ENCODE results near the gene GRM7. TPM values are rescaled to one million over a fixed set of nuclear protein-coding genes. Genes with fewer than 3 reads are reported as not detected.

Gene GRM7
- total RNA-seq, 1 donor from 2014 or later = 9.9 TPM

DNA sequence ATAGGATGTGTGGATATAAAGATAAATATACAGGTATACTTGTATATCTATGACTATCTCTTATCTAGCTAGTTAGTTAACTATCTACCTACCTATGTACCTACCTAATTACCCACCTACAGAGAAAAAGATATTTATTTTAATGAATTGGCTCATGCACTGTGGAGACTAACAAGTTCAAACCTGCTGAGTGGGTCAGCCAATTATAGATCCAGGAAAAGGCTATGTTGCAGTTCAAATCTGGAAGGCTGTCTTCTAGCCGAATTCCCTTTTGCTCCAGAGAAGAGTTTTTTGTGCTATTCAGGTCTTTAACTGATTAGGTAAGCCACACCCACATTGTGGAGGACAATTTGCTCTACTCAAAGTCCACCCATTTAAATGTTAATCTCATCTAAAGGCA lies 335.0 kb downstream of the GRM7 start:
- no peak for DNase-seq (ENCODE audit: extremely low spot score, unreplicated experiment)
- H3K36me3 Mint-ChIP-seq = no peaks in the 10 kb centered on the region
- TF ChIP-seq, protein P1, sequence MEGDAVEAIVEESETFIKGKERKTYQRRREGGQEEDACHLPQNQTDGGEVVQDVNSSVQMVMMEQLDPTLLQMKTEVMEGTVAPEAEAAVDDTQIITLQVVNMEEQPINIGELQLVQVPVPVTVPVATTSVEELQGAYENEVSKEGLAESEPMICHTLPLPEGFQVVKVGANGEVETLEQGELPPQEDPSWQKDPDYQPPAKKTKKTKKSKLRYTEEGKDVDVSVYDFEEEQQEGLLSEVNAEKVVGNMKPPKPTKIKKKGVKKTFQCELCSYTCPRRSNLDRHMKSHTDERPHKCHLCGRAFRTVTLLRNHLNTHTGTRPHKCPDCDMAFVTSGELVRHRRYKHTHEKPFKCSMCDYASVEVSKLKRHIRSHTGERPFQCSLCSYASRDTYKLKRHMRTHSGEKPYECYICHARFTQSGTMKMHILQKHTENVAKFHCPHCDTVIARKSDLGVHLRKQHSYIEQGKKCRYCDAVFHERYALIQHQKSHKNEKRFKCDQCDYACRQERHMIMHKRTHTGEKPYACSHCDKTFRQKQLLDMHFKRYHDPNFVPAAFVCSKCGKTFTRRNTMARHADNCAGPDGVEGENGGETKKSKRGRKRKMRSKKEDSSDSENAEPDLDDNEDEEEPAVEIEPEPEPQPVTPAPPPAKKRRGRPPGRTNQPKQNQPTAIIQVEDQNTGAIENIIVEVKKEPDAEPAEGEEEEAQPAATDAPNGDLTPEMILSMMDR (conservative IDR thresholded peaks at IDR 0.05) = no peak
- no peaks in the 10 kb centered on the region for H3K9me3 Mint-ChIP-seq
- H3K27me3 Mint-ChIP-seq = no peaks in the 10 kb centered on the region
- H3K4me1 Mint-ChIP-seq (ENCODE audit: unreplicated experiment) = no peaks in the 10 kb centered on the region
- H3K4me3 Mint-ChIP-seq = no peak overlapping the region
- H3K27ac Mint-ChIP-seq = no peak overlapping the region

DNA sequence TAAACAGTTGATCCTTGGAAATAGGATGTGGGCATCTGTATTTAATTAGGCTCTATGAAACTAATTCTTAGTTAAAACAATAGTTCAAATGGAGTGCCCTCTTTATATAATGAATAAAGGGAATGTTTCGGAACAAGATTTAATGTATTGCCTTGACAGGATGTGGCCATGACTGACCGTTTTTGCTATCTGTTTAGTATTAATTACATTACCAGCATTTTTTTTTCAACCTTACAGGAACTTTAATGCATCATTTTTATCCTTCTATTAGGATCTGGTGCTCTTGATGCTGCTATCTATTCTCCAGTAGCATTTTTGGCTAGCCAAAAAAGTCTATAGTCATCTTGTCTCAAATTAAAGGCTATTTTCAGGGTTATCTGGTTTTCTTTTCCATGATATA lies 340.9 kb downstream of the GRM7 start:
- DNase-seq (ENCODE audit: extremely low spot score, unreplicated experiment) = no peak
- Mint-ChIP-seq H3K27me3 (no peaks in the 10 kb centered on the region), H3K9me3 (no peaks in the 10 kb centered on the region), H3K27ac (no peak overlapping the region), H3K4me3 (no peak overlapping the region), H3K36me3 (no peaks in the 10 kb centered on the region), H3K4me1 (ENCODE audit: unreplicated experiment) (peaks cover 5% of the 10 kb centered on the region)
- TF ChIP-seq, protein P1 (conservative IDR thresholded peaks at IDR 0.05) = no peak

DNA sequence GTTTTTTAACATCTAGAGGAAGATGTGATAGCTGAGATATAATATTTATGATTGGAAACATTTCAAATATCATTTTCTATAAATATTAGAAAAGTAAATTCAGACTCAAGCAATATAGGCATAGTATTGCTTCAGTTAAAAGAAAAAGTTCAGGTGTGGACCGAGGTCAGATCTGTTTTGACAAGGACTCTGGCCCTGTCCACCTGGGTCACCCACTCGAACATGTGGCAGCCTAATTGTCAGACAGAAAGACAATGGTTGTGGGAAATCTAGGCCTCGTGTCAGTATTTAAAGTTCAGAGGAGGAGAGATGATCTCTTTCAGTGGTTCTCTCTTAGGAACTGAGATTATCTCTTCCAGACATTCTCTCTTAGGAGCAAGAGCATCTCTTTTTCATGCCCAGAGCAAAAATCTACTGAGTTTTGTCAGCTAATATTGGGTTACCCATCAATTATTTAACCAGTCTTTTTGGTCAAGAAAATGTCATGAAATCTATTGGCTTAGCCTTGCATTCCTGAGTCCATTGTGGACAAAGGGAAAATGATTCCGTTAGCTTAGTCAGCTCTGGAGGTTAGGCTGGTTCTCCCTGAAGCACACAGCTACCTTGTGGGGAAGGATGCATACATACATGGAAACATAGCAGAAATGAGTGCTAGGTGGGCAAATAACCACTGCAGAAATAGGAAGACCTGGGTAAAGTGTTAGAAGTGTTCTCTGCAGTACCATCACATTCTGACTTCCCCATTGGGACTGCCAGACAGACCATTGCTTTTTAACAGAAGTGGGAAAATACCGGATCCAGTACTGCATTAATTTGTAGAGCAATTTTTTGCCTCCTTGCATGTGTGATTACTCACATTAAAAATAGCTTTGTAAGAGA lies 343.3 kb downstream of the GRM7 start:
- Mint-ChIP-seq H3K27ac (no peak overlapping the region), H3K36me3 (no peaks in the 10 kb centered on the region), H3K27me3 (no peaks in the 10 kb centered on the region), H3K4me1 (ENCODE audit: unreplicated experiment) (peaks cover 5% of the 10 kb centered on the region), H3K4me3 (no peak overlapping the region), H3K9me3 (no peaks in the 10 kb centered on the region)
- DNase-seq (ENCODE audit: extremely low spot score, unreplicated experiment) = no peak
- TF ChIP-seq, protein P1 (conservative IDR thresholded peaks at IDR 0.05) = no peak

DNA sequence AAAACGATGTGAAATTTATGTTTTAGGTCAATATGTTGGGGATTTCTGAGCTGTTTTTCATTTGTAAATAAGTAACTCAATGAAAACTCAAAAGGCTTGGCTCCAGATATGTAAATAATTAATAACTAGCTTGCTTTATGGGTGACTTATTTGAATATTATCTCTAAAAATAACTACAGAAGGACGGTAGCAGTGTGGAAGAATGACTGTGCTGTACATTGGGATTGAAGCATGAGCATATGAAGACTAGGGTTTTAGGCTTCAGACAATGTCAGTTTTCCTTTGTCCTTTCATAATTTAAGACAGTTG lies 343.9 kb downstream of the GRM7 start:
- no peak for DNase-seq (ENCODE audit: extremely low spot score, unreplicated experiment)
- Mint-ChIP-seq H3K27ac (no peak overlapping the region), H3K4me1 (ENCODE audit: unreplicated experiment) (peaks cover 5% of the 10 kb centered on the region), H3K36me3 (no peaks in the 10 kb centered on the region), H3K27me3 (no peaks in the 10 kb centered on the region), H3K4me3 (no peak overlapping the region), H3K9me3 (no peaks in the 10 kb centered on the region)
- TF ChIP-seq, protein P1 (conservative IDR thresholded peaks at IDR 0.05) = no peak

DNA sequence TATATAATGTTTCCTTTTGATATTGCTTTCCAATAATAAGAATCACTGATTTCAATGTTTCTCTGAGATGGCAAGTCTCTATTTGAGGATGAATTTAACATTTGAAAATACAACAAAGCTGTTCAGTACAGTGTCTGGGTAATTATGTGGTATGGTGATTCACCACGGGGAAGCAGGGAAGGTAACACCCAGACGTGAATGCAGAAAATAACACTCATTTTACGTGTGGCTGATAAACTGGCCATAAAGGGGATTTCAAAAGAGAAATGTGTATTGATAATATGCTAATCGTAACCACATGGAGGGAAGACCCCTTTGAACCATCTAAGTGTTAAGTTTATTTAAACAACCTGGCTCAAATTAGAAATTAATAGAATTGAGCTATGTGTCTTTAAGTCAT lies 344.6 kb downstream of the GRM7 start:
- no peaks in the 10 kb centered on the region for H3K27me3 Mint-ChIP-seq
- no peak overlapping the region for H3K27ac Mint-ChIP-seq
- TF ChIP-seq, protein P1 (conservative IDR thresholded peaks at IDR 0.05) = no peak
- DNase-seq (ENCODE audit: extremely low spot score, unreplicated experiment) = no peak
- H3K4me3 Mint-ChIP-seq = no peak overlapping the region
- H3K4me1 Mint-ChIP-seq (ENCODE audit: unreplicated experiment) = peaks cover 5% of the 10 kb centered on the region
- H3K36me3 Mint-ChIP-seq = no peaks in the 10 kb centered on the region
- no peaks in the 10 kb centered on the region for H3K9me3 Mint-ChIP-seq
